GM13977 (cell line): Measurements from ENCODE around the gene ATP5PO.

Source experiments
- DNase-seq: peaks from one replicate; pipeline ENCODE4 v3.0.0; 2012; ENCODE audit warnings: low spot score
- in situ Hi-C: fragments of 300-500 bp; cut with MboI; formaldehyde crosslinking; loops from one replicate; pipeline ENCODE4 v1.12.0; 2022; ENCODE audit warnings: low sequenced_read_pairs, low pct_unique_long_range_greater_than_20kb, mixed read lengths, inconsistent platforms; ENCODE audit not compliant: unreplicated experiment
- TF ChIP-seq, protein P1 (sequence below): IDR thresholded peaks from 2 replicates; pipeline ENCODE4 v1.5.1; 2012; ENCODE audit warnings: mild to moderate bottlenecking, control low read depth; ENCODE audit not compliant: insufficient read depth; ENCODE audit errors: extremely low read depth, missing control alignments

Gene ATP5PO

GRCh38 chr21:33940164-33940880, 24.7 kb upstream of the ATP5PO start:
- in situ Hi-C loops: no loop called here

DNA sequence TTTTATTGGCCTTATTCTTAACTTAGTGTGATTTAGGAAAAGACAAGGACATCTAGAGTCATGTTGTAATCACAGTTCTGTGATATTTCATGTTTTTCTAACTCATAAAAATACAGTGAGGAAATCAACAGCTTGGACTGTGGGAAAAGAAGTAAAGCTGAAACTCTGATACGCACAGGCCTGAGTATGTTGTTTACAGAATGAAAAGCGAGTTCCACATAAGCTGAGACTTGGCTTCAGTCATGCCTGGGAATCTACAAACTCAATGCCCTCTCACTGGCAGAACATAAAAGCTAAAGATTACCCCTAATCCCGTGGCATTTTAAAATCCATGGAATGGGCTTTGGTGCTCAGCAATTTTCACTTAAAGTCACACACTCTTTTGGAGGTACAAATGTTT, 23.6 kb upstream of the ATP5PO start:
- DNase-seq: no peak
- TF ChIP-seq, protein P1, sequence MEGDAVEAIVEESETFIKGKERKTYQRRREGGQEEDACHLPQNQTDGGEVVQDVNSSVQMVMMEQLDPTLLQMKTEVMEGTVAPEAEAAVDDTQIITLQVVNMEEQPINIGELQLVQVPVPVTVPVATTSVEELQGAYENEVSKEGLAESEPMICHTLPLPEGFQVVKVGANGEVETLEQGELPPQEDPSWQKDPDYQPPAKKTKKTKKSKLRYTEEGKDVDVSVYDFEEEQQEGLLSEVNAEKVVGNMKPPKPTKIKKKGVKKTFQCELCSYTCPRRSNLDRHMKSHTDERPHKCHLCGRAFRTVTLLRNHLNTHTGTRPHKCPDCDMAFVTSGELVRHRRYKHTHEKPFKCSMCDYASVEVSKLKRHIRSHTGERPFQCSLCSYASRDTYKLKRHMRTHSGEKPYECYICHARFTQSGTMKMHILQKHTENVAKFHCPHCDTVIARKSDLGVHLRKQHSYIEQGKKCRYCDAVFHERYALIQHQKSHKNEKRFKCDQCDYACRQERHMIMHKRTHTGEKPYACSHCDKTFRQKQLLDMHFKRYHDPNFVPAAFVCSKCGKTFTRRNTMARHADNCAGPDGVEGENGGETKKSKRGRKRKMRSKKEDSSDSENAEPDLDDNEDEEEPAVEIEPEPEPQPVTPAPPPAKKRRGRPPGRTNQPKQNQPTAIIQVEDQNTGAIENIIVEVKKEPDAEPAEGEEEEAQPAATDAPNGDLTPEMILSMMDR: no peak
- in situ Hi-C loops: no loop called here

More at GRCh38 chr21:33940164-33940880, 24.7 kb upstream of the ATP5PO start:
- DNase-seq: no peak
- TF ChIP-seq, protein P1: no peak

DNA sequence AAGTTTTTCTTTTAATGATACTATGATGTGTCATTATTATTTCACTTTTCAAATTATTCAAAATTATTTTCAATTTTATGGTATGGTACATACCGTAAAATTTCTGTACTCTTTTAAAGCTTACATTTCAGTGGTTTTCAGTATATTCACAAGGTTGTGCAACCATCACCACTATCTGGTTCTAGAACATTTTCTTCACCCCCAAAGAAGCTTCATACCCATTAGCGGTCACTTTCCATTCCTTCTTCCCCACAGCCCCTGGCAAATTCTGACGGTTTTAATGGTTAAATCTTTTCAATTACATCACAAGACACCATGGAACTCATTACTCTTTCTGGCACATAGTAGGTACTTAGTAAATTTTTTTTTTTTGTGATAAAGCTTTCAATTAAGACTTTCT, 22.8 kb upstream of the ATP5PO start:
- in situ Hi-C loops: no loop called here
- no peak for DNase-seq
- TF ChIP-seq, protein P1: no peak

DNA sequence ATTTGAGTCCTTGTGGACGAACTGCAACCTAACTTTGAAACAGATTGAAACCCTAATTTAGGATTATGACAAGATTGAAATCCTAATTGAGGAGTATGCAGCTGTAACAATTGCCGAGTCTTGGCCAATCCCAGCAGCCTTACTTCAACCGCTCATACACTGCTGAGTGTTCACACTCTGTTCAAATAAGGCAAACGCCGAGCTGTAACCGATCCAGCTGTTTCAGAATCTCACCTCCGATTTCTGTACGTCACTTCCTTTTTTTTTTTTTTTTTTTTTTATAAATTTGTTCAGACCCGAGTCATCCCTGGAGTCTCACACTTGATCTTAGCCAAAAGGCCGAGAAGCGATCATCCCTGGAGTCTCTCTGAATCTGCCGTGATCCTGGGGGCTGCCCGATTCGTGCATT, 22.3 kb upstream of the ATP5PO start:
- no peak for DNase-seq
- TF ChIP-seq, protein P1: no peak
- in situ Hi-C loops: no loop called here

DNA sequence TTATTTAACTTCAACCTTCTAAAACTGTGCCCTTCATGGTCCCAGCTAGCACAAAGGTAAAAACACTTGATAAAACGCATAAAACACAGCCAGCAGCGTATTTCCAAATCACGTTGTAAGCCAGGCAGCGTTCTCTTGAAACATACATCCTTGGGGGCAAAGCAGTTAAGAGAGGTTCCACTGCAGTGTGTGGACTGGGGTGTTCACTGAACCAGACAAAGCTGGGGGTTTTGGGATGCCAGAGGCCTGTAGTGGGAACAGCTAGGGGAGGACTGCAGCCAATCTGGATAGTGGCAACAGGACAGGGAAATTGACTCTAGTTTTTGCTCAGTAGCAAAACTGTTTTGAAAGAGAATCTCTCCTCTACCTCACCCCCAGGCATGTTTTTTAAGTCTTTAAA, 21.5 kb upstream of the ATP5PO start:
- TF ChIP-seq, protein P1: no peak
- DNase-seq: no peak
- in situ Hi-C loops: no loop called here

DNA sequence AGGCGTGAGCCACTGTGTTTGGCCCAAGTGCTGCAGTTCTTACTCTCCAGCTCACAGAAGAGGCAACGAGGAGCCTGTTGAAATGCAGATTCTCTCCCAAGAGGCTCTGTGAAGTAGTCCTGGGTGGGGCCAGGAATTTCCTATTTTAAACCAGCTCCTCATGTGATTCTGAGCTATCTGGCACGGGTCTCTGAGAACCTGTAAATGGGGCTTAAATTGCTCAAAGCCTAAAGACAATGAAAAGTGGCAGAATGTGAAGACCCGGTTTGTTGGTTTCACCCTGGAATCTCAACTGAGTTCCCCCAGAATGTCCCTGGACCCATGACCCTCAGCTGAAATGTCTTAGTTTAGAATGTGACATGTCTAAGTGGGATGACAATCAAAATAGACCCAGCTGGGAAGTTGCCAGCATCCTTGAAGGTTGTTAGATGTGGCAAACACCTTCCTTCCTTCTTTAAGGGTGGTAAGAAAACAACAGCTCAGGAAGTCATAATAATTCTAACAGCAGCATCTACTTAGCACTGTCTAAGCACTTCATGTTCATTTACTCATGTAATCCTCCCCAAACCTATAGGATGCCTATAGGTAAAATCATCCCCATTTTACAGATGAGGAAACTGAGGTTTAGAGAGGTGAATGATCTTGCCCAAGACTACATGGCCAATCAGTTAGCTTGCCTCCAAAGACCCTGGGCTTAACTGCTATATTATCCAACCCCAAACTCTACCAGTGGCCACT, 20.9 kb upstream of the ATP5PO start:
- no peak for DNase-seq

More for the DNA sequence above, 20.9 kb upstream of the ATP5PO start:
- TF ChIP-seq, protein P1: no peak
- in situ Hi-C loops: no loop called here
